NCI-H524 (cell line): Measurements from ENCODE around the gene SAMD13.
A peak's percentile ranks its signal among the peaks of the same experiment; 100 is the strongest.

Experiments used
- DNase-seq, 2 experiments: peaks; one replicate each; lab custom pipeline; 2025; lab: John Stamatoyannopoulos, UW

Gene SAMD13, protein sequence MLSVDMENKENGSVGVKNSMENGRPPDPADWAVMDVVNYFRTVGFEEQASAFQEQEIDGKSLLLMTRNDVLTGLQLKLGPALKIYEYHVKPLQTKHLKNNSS

DNA sequence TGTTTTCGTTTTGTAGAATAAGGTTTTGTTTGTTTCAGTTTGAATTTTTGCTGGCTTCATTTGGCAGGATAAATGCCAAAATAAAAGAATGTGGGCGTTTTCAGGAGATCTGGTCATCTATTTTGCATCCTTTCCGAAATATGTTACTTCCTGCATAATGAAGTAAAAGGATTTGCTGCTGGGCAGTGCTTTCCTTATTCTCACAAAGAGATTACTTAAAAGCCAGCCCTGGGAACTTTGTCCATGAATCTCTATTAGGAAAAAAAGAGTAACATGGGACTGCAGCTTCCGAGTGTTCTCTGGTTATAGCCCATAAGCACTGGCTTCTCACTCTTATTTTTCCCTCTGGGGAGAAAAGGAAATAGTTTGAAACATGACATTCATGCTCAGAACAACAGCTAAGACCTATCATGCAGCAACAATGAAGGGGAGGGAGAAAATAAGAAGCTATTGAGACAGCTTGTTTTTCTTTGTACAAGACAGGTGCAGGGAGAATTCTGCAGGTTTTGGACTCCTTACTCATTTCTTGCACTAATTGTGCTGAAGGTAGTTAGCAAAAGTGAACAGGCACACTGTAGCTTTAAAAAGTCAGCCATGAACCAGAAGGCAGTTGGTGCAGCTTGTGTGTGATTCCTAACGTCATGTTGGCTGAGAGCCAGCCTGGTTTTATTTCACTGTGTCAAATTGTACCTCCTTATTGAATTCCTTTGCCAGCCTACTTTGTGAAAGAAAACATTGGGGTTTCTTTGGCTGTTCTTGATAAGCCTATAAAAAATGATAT lies at the start of gene SAMD13:
Gene SAMD13 (plus strand): TSS at position 705 of the 781 bp plus-strand sequence. CDS start 1,527 bp downstream, outside the sequence.
- DNase-seq, result peak; percentile 25 to 83

DNA sequence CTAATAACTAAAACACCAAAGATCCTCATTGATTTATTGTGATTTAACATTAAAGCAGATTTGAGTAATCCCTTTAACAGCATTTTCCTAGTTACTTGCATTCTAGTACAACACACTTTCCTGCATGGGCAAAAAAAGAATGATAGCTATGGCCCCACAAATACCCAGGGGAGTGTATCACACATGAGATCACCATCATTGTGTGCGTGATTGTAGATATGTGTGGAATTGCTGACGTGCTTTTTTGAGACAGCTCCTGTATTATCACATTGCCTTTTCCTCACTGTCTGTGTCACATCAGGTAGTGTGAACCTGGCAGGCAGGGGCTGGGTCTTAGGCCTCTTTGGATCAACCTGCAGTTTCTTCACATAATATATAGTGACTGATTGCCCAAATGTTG lies 48.5 kb upstream of the SAMD13 start:
- no peak for DNase-seq

DNA sequence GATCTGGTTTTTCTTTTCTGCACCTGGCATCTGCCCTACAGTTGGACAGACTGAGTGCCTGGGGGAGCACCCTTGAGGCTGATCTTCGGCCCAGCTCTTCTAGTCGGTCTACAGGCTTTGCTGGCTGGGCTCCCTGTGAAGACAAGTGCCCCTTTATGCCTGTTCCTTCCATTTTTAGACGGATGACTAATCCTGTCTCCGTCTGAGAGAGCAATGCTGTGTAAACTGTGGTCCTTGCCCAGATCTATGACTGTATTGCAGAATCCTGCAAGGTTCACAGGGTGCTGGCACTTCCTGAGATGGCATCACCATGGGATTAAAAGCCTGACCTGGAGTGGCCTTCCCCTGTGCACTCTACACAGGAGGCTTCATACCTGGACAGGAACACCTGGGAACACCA lies 47.6 kb upstream of the SAMD13 start:
- no peak for DNase-seq

DNA sequence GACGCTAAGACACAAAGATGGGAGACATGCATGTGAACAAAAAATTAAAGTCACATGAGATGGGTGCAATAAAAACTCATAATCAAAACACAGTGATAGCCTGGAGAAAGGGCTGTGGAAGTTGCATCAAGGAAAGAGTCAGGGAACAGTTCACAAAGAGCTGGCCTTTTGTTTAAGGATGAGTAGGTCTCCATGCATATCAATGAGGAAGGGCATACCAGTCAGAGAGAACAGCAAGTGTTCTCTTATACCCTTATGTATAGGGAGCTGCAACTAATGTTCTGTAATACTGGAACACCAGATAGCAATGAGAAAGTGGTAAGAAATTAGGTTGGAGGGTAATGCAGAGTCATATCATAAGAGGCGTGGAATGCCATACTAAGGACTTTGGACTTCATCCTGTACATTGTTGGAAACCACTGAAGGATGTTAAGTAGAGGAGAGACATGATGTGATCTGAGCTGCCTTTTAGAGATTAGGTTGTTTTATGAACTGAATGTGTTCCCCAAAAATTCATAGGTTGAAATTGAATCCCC lies 46.7 kb upstream of the SAMD13 start:
- no peak for DNase-seq

- no peak for DNase-seq
Measured at GRCh38 chr1:84255582-84255981, 45.9 kb upstream of the SAMD13 start.

- no peak for DNase-seq
Measured at GRCh38 chr1:84257617-84258016, 43.9 kb upstream of the SAMD13 start.

DNA sequence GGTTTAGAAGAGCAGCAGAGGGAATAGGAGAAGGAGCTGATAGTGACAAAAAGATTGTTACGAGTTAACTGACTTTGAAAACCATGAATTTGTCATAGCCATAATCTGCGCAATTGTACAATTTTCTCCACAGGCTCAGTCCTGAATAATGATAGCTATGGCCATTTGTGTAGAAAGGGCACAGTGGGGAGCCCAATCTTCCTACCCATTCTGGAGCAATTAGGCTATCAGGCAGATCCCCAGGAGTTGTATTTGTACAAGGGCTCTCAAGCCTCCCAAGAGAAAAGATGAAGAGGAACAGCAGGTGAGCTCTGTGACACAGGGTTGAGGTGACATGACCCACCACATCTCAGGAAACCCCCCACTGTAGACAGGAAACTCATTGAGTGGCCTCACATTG lies 42.1 kb upstream of the SAMD13 start:
- DNase-seq, result no peak

GRCh38 chr1:84259989-84260388 lies 41.5 kb upstream of the SAMD13 start:
- DNase-seq, result no peak

- DNase-seq, result no peak
Measured at GRCh38 chr1:84260852-84261518, 40.5 kb upstream of the SAMD13 start.

DNA sequence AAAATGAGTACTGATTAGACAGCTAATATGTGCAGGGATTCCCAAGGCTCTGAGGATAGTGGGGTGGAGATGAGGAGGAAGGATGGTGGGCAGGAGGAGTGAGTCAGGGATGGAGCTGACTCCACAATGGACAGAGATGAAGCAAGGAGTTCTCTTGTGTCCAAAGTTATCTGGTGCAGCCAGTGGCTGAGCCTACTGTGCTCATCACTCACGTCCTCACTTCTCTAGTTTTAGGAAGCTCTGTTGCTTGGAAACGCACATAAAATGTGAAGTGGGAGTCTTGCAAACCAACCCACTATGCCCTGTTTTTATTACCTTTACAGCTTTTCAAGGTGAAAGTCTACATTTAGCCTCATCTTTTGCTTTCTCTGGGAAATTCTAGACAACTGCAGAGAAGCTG lies 36.5 kb upstream of the SAMD13 start:
- DNase-seq, result no peak

- no peak for DNase-seq
Measured at GRCh38 chr1:84265867-84266266, 35.6 kb upstream of the SAMD13 start.

DNA sequence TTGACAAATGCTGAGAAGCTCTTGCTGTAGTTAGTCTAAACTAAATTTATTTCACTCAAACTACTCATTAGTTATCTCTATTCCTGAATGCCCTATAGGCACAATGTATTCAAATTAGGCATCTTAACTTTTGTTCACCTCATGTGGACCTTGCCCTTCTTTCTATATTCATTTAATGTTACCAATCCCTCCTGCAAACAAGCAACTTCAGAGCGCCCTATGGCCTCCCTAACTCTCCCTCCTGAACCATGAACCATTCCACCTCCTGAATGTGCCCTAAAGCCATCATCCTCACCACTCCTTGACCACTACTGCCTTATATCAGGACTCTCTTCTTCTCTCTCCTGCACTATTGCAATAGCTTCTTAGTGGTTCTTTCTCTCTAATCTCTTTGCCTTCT lies 34.8 kb upstream of the SAMD13 start:
- no peak for DNase-seq

- no peak for DNase-seq
Measured at GRCh38 chr1:84267476-84267875, 34.0 kb upstream of the SAMD13 start.

DNA sequence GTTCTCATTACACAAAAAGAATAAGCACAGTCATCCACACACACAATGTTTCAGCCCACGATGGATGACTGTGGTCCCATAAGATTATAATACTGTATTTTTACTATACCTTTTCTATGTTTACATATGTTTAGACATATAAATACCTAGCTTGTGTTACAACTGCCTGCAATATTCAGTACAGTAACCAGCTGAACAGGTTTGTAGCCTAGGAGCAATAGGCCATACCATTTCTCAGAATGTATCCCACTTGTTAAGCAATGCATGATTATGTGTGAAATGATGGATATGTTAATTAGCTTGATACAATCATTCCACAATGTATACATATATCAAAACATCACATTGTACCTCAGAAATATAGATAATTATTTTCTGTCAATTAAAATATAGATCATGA lies 33.2 kb upstream of the SAMD13 start:
- DNase-seq, result no peak

DNA sequence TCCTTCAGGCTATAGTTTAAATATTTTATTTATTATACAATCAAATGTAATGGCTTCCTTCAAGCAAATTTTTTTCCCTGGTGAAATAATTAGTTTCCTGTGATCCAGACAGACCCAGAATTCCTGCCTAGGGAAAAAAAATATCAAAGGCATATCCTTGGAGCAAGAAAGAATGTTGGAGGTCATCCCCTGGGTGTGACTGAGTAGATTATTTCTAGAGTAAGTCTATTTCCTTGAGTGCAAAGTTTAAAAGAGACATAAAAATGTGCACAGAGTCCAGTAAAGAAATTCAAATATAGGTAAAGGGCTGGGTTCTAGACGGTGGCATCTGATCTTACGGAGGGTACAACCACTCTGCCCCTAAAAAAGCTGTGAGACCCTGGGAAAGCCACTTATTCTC lies 32.2 kb upstream of the SAMD13 start:
- DNase-seq, result no peak

GRCh38 chr1:84271441-84272151 lies 29.9 kb upstream of the SAMD13 start:
- DNase-seq, result no peak

- no peak for DNase-seq
Measured at GRCh38 chr1:84272401-84272800, 29.1 kb upstream of the SAMD13 start.

- no peak for DNase-seq
Measured at GRCh38 chr1:84277343-84278059, 24.0 kb upstream of the SAMD13 start.

- DNase-seq, result no peak
Measured at GRCh38 chr1:84278905-84279304, 22.6 kb upstream of the SAMD13 start.

GRCh38 chr1:84280912-84281311 lies 20.6 kb upstream of the SAMD13 start:
- no peak for DNase-seq

DNA sequence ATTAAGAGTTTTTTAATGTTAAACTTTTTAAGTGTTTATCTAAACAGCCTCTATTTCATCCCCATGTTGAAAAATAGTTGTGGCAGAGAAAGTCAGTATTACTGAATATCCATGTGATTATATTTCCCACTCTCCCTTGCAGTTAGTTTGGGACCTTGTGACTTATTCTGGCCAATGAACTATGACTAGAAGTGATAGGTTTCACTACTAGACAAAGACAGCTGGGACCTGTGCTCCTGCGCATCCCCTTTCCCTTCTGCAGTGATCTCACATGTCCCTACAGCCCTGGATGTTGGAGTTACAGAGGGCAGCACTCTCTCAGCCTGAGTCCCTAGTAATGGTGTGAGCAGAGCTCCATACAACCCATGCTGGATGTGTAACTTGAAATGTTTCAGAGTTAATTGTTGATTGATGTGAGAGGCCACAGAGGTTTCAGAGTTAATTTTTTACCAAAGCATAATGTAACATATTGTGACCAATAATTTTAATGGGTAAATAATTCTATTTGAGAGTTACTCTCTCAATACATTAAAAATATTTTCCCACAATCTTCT lies 18.7 kb upstream of the SAMD13 start:
- no peak for DNase-seq

GRCh38 chr1:84283381-84283780 lies 18.1 kb upstream of the SAMD13 start:
- no peak for DNase-seq
